ENCODE data around the gene POGK. TPM values are rescaled to one million over a fixed set of nuclear protein-coding genes. Genes with fewer than 3 reads are reported as not detected.
"Not testable (repeated sequence)": the region's sequence is repeated elsewhere in the genome, so short reads cannot be mapped to it uniquely, and the experiment has no call there.

POGK gene
- polyA plus RNA-seq, 1 donor = 27.6 TPM

DNA sequence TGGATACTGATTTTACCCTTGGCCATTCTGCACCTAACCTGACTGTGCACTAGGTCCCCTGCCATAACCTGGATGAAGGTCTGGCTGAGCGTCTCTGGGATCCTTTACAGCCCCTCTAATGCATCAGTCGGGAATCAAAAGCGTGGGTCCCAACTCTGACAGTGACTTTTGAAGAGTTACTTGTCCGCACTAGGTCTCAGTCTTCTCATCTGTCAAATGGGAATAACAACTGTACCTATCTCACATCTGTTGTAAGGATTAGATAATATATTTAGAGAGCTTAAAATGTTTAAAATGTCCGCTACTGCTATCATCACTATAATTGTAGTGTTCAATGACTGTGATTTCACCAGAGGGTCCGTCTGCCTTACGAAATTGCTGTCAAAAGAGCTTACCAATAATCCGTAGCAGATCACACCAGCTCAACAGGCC lies 36.0 kb downstream of the POGK start:
- WGBS (ENCODE audit: insufficient coverage, low lambda C conversion rate) = no CpG with 5 or more reads among the region's 8 CpGs
- H3K36me3 ChIP-seq (ENCODE audit: control insufficient read depth, insufficient read depth, low read length) = no peaks in the 10 kb centered on the region
- no peak for DNase-seq
- no peaks in the 10 kb centered on the region for H3K9me3 ChIP-seq (ENCODE audit: control insufficient read depth, low read depth, low read length)
- peak overlapping the region; percentile 55 for H3K4me3 ChIP-seq (ENCODE audit: low read length)
- peaks cover 9% of the 10 kb centered on the region for H3K4me1 ChIP-seq (ENCODE audit: control insufficient read depth, insufficient read depth, low read length)
- H3K27ac ChIP-seq (ENCODE audit: low read length) = peak overlapping the region; percentile 86
- no peaks in the 10 kb centered on the region for H3K27me3 ChIP-seq (ENCODE audit: control insufficient read depth, insufficient read depth, low read length)

DNA sequence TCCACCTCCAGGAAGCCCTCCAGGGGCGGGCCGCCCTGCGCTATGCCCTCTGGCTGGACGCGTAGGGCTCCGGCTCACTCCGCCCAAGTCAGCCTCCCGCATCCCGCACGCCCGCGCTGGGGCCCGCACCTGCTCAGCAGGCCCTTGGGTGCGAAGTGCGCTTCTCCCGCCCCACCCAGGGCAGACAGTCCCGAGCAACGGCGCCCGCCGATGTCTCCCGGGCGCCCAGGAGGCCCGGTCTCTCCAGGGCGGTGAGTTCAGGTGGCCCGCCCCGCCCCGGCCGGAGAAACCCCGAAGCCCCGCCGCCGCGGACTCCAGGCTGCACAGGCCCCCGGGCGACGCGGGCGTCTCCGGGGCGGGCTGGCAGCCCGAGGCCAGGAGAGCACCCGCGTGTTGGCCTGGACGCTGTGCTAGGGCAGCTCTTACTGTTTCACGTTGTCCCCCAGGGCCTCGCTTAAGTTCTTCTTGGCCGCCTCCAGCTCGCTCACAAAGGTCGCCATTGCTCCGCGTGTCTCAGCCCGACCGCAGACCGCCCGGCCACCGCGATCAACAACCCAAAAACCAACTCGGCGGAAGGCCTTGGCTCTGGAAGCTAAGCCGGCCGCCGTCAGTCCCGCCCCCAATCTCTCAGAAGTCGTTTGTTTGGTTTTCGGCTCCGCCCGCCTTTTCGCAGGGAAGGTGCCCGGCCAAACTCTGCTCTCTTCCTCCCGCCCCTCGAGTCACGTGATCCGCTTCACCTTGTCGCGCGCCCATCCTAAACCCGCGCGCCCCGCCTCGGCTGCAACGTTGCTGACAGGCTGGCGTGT lies 36.7 kb downstream of the POGK start, which contains the start of gene TADA1:
Gene TADA1, minus strand, starts transcription at position 531 of the 806 bp plus-strand sequence. Its CDS starts 31 bp downstream, at position 500.
- Histone ChIP-seq H3K4me1 (ENCODE audit: control insufficient read depth, insufficient read depth, low read length) (peaks cover 9% of the 10 kb centered on the region), H3K36me3 (ENCODE audit: control insufficient read depth, insufficient read depth, low read length) (no peaks in the 10 kb centered on the region), H3K27me3 (ENCODE audit: control insufficient read depth, insufficient read depth, low read length) (no peaks in the 10 kb centered on the region), H3K9me3 (ENCODE audit: control insufficient read depth, low read depth, low read length) (no peaks in the 10 kb centered on the region), H3K4me3 (ENCODE audit: low read length) (peak within 1 kb of the TSS; percentile 55), H3K27ac (ENCODE audit: low read length) (peak within 1 kb of the TSS; percentile 86)
- peak; percentile 96 to 99 for DNase-seq
- WGBS (ENCODE audit: insufficient coverage, low lambda C conversion rate) = no CpG with 5 or more reads among the region's 84 CpGs

DNA sequence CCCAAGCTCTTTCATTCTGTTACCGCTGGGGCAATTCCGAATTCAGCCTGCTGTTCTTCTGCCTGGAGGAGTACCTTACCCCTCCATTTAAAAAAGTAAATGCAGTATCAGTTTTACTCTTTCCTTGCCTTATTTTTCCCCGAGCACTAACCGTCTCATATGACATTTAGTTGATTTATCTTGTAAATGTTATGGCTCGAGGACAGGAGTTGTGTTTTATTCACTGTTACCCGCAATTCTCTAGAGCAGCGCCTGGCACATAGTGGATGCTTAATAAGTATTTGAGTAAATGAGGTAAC lies 37.2 kb downstream of the POGK start:
- Histone ChIP-seq H3K9me3 (ENCODE audit: control insufficient read depth, low read depth, low read length) (no peaks in the 10 kb centered on the region), H3K4me1 (ENCODE audit: control insufficient read depth, insufficient read depth, low read length) (peaks cover 9% of the 10 kb centered on the region), H3K4me3 (ENCODE audit: low read length) (peak overlapping the region; percentile 55), H3K27ac (ENCODE audit: low read length) (no peak overlapping the region), H3K27me3 (ENCODE audit: control insufficient read depth, insufficient read depth, low read length) (no peaks in the 10 kb centered on the region), H3K36me3 (ENCODE audit: control insufficient read depth, insufficient read depth, low read length) (no peaks in the 10 kb centered on the region)
- WGBS (ENCODE audit: insufficient coverage, low lambda C conversion rate) = 0% methylated on average over 3 of the region's 7 CpGs
- DNase-seq = no peak

DNA sequence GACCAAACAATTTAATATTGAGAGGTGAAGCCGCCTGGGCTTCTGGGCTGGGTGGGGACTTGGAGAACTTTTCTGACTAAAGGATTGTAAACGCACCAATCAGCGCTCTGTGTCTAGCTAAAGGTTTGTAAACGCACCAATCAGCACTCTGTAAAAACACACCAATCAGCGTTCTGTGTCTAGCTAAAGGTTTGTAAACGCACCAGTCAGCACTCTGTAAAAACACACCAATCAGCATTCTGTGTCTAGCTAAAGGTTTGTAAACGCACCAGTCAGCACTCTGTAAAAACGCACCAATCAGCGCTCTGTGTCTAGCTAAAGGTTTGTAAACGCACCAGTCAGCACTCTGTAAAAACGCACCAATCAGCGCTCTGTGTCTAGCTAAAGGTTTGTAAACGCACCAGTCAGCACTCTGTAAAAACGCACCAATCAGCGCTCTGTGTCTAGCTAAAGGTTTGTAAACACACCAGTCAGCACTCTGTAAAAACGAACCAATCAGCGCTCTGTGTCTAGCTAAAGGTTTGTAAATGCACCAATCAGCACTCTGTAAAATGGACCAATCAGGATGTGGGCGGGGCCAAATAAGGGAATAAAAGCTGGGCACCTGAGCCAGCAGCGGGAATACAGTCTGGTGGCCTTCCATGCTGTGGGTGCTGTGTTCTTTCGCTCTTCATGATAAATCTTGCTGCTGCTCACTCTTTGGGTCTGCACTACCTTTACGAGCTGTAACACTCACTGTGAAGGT lies 39.1 kb downstream of the POGK start:
- DNase-seq; H3K4me3 ChIP-seq (ENCODE audit: low read length); H3K9me3 ChIP-seq (ENCODE audit: control insufficient read depth, low read depth, low read length); H3K27ac ChIP-seq (ENCODE audit: low read length); H3K36me3 ChIP-seq (ENCODE audit: control insufficient read depth, insufficient read depth, low read length); H3K4me1 ChIP-seq (ENCODE audit: control insufficient read depth, insufficient read depth, low read length): not testable (repeated sequence)
- no CpG with 5 or more reads among the region's 21 CpGs for WGBS (ENCODE audit: insufficient coverage, low lambda C conversion rate)
- H3K27me3 ChIP-seq (ENCODE audit: control insufficient read depth, insufficient read depth, low read length) = peaks cover 11% of the 10 kb centered on the region

DNA sequence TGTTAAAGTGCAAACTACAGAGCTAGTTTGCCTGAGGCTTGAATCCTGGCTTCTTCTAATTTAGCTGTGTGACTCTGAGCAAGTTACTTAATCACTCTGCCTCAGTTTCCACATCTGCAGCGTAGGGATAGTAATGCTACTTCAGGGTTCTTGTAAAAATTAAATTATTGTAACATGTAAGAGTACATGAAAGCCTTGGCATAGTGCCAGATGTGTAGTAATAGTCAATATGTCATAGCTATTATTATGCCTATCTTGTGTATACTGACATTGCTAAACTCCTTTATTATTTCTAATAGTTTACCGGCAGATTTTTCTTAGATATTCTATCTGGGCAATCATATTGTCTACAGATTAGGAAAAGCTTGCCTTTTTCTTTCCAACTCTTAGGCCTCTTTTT lies 43.6 kb downstream of the POGK start:
- H3K4me1 ChIP-seq (ENCODE audit: control insufficient read depth, insufficient read depth, low read length) = no peaks in the 10 kb centered on the region
- peaks cover 4% of the 10 kb centered on the region for H3K9me3 ChIP-seq (ENCODE audit: control insufficient read depth, low read depth, low read length)
- H3K27me3 ChIP-seq (ENCODE audit: control insufficient read depth, insufficient read depth, low read length) = peaks cover 39% of the 10 kb centered on the region
- no peaks in the 10 kb centered on the region for H3K36me3 ChIP-seq (ENCODE audit: control insufficient read depth, insufficient read depth, low read length)
- no peak overlapping the region for H3K4me3 ChIP-seq (ENCODE audit: low read length)
- no peak for DNase-seq
- WGBS (ENCODE audit: insufficient coverage, low lambda C conversion rate) = 60% methylated on average over 1 of the region's 2 CpGs
- H3K27ac ChIP-seq (ENCODE audit: low read length) = no peak overlapping the region

DNA sequence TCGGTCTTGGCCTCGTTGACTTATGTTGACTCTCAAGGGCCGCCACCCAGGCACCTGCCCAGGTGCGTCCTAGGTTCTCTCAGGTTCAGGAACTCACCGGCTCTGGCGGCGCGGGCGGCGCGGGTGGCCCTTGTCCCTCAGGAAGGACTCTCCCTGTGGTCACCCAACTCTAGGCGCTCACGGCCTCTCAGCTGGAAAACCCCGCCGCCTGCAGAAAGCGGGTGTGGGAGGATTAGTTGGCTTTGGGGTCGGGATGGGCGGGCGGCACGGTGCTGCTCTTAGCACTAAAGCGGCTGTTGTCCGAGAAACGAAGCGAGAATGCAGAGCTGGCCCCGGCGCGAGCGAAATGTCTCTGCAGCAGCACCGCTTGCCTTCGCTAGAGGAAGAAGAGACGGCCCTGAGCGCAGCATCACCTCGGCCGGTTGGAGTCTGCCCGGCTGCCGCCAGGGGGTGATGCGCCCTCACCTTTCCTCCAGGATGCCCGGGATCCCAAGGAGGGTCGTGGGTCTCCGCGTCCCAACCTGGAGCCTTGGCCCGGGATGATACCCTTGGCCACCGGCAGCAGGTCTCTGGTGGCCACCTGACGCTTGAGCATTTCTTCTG lies 44.9 kb downstream of the POGK start:
- H3K27me3 ChIP-seq (ENCODE audit: control insufficient read depth, insufficient read depth, low read length) = peaks cover 39% of the 10 kb centered on the region
- peaks cover 4% of the 10 kb centered on the region for H3K9me3 ChIP-seq (ENCODE audit: control insufficient read depth, low read depth, low read length)
- H3K36me3 ChIP-seq (ENCODE audit: control insufficient read depth, insufficient read depth, low read length) = no peaks in the 10 kb centered on the region
- DNase-seq = peak; percentile 19 to 30
- H3K27ac ChIP-seq (ENCODE audit: low read length) = no peak overlapping the region
- no CpG with 5 or more reads among the region's 44 CpGs for WGBS (ENCODE audit: insufficient coverage, low lambda C conversion rate)
- no peaks in the 10 kb centered on the region for H3K4me1 ChIP-seq (ENCODE audit: control insufficient read depth, insufficient read depth, low read length)
- peak overlapping the region; percentile 0 for H3K4me3 ChIP-seq (ENCODE audit: low read length)

DNA sequence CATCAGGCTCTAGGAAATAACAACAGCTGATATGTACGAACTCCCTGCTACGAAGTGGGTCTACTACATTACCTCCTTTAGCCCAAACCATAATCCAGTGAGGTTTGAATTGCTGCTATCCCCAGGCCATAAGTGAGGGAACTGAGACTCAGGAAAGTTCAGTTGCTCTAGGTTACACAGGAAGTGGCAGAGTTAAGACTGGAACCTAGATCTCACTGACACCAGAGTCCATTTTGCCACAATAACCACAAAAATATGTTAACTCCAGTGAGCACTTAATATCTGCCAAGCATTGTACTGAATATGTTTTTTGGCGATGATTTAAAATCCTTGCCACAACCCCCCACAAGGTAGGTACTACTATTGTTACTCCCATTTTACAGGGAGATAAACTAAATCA lies 45.7 kb downstream of the POGK start:
- Histone ChIP-seq H3K27me3 (ENCODE audit: control insufficient read depth, insufficient read depth, low read length) (peaks cover 39% of the 10 kb centered on the region), H3K27ac (ENCODE audit: low read length) (no peak overlapping the region), H3K4me1 (ENCODE audit: control insufficient read depth, insufficient read depth, low read length) (no peaks in the 10 kb centered on the region), H3K36me3 (ENCODE audit: control insufficient read depth, insufficient read depth, low read length) (no peaks in the 10 kb centered on the region), H3K4me3 (ENCODE audit: low read length) (no peak overlapping the region), H3K9me3 (ENCODE audit: control insufficient read depth, low read depth, low read length) (peaks cover 4% of the 10 kb centered on the region)
- no peak for DNase-seq
- 83% methylated on average over 1 of the region's 3 CpGs for WGBS (ENCODE audit: insufficient coverage, low lambda C conversion rate)

DNA sequence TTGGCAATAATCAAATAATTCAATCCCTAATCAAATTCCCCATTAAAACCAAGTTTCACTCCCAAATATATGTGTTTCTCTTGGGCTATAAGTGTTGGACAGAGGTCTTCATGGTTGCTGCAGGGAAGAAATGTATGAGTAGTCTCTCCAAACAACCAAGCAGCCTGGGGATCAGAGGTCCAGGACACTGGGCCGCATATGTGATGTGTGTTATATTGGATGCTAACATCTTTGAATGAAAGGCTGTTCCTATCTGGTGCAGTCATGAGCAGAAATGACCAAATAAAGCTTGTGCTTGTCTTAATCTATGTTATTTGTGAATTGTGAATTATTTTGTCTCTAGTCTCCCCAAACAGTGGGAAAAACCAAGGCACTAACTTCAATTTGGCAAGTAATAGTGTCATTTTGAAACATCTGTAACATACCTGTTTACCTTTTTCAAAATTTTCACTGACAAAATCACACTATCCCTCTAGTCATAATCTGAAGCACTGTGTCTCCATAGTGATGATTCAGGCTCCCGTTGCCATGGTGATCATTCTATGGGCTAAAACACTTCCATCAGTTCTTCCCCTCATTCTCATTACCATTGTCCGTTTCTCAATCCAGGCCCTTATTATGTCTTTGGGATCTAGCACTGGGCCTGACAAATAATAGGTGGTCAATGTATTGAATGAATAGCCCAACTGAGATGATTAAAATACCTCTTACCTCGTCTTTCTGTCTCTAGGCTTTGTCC lies 49.3 kb downstream of the POGK start:
- no peaks in the 10 kb centered on the region for H3K4me1 ChIP-seq (ENCODE audit: control insufficient read depth, insufficient read depth, low read length)
- H3K9me3 ChIP-seq (ENCODE audit: control insufficient read depth, low read depth, low read length) = peaks cover 4% of the 10 kb centered on the region
- peaks cover 32% of the 10 kb centered on the region for H3K27me3 ChIP-seq (ENCODE audit: control insufficient read depth, insufficient read depth, low read length)
- no peaks in the 10 kb centered on the region for H3K36me3 ChIP-seq (ENCODE audit: control insufficient read depth, insufficient read depth, low read length)
- no peak overlapping the region for H3K4me3 ChIP-seq (ENCODE audit: low read length)
- no peak for DNase-seq
- no peak overlapping the region for H3K27ac ChIP-seq (ENCODE audit: low read length)
- 50% methylated on average over 2 of the region's 4 CpGs for WGBS (ENCODE audit: insufficient coverage, low lambda C conversion rate)

DNA sequence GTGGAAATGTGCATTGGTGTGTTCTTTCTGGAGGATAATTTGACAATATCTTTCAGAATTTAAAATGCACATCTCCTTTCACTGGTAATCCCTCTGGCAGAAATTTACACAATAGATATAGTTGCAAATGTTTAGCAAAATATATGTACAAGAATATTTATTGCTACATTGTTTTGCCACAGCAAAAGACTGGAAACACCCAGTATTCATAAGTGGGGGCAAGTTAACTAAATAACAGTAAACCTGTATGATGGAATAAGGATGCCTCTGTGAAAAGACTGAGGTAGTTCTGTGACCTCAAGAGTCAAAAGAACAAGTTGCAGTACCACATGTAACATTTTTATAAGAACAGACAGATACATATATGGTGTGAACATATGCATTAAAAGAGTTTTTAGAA lies 50.5 kb downstream of the POGK start:
- no peaks in the 10 kb centered on the region for H3K9me3 ChIP-seq (ENCODE audit: control insufficient read depth, low read depth, low read length)
- H3K27ac ChIP-seq (ENCODE audit: low read length) = no peak overlapping the region
- H3K36me3 ChIP-seq (ENCODE audit: control insufficient read depth, insufficient read depth, low read length) = no peaks in the 10 kb centered on the region
- H3K4me3 ChIP-seq (ENCODE audit: low read length) = no peak overlapping the region
- peaks cover 23% of the 10 kb centered on the region for H3K27me3 ChIP-seq (ENCODE audit: control insufficient read depth, insufficient read depth, low read length)
- DNase-seq = no peak
- no peaks in the 10 kb centered on the region for H3K4me1 ChIP-seq (ENCODE audit: control insufficient read depth, insufficient read depth, low read length)

DNA sequence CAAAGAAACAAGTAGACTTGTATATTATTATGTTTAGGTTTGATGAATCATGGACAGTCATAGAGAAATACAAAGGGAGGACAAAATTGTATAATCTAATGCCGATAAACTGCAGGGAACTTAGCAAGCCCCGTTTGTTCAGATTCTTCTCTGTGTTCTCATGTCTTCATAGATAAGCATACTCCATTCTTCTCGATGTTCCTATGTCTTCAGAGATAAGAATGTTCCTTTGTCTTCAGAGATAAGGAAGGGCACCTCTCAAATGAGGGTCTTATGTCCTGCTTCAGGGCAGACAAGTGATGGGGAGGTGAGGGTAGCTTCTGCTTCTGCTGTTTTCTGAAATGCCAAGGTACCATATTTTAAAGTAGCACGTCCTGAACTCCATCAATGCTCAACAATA lies 56.5 kb downstream of the POGK start:
- no peak overlapping the region for H3K4me3 ChIP-seq (ENCODE audit: low read length)
- H3K4me1 ChIP-seq (ENCODE audit: control insufficient read depth, insufficient read depth, low read length) = no peaks in the 10 kb centered on the region
- WGBS (ENCODE audit: insufficient coverage, low lambda C conversion rate) = 83% methylated on average over 1 of the region's 4 CpGs

More for the DNA sequence above, 56.5 kb downstream of the POGK start:
- Histone ChIP-seq H3K9me3 (ENCODE audit: control insufficient read depth, low read depth, low read length) (no peaks in the 10 kb centered on the region), H3K27ac (ENCODE audit: low read length) (no peak overlapping the region), H3K36me3 (ENCODE audit: control insufficient read depth, insufficient read depth, low read length) (no peaks in the 10 kb centered on the region), H3K27me3 (ENCODE audit: control insufficient read depth, insufficient read depth, low read length) (peaks cover 9% of the 10 kb centered on the region)
- DNase-seq = no peak

Data from large intestine (tissue), 3 donors.